Neural progenitor cell (in vitro differentiated cells): ENCODE results near the gene GGTLC2.
"Not testable (repeated sequence)": the region's sequence is repeated elsewhere in the genome, so short reads cannot be mapped to it uniquely, and the experiment has no call there.

Experiments used
- EZH2 ChIP-seq: fragments of 200-600 bp; sonication (generic); IDR thresholded peaks from 2 replicates; pipeline ENCODE4 v1.6.1; 2017; ENCODE audit warnings: antibody characterized with exemption, mild to moderate bottlenecking, moderate library complexity
- EZH2phosphoT487 ChIP-seq: fragments of 200-600 bp; sonication (generic); IDR thresholded peaks from 2 replicates; pipeline ENCODE4 v1.6.1; 2017; ENCODE audit warnings: antibody characterized with exemption
- TF ChIP-seq, protein P1 (sequence below): fragments of 200-600 bp; sonication (generic); IDR thresholded peaks from 2 replicates; pipeline ENCODE4 v1.5.1; 2017; ENCODE audit warnings: antibody characterized with exemption, mild to moderate bottlenecking

DNA sequence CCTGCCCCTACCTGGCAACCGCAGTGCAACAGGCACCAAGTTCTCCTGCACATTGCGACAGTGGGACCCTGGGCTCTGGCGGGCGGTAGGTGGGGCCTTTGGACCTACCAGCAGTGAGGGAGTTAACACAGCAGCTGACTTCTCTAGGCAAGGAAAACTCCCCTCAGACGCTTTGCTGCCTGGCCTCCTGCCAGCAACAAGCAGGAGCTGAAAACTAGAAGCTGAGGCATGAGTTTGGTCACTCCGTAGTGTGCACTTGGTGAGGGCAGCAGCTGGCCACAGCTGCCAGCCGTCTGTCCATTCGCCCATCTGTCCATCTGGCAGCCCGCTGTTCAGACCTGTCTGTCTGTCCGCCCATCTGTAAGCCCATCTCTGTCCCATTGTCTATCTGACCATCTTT, 7.2 kb downstream of the GGTLC2 start:
- TF ChIP-seq, protein P1, sequence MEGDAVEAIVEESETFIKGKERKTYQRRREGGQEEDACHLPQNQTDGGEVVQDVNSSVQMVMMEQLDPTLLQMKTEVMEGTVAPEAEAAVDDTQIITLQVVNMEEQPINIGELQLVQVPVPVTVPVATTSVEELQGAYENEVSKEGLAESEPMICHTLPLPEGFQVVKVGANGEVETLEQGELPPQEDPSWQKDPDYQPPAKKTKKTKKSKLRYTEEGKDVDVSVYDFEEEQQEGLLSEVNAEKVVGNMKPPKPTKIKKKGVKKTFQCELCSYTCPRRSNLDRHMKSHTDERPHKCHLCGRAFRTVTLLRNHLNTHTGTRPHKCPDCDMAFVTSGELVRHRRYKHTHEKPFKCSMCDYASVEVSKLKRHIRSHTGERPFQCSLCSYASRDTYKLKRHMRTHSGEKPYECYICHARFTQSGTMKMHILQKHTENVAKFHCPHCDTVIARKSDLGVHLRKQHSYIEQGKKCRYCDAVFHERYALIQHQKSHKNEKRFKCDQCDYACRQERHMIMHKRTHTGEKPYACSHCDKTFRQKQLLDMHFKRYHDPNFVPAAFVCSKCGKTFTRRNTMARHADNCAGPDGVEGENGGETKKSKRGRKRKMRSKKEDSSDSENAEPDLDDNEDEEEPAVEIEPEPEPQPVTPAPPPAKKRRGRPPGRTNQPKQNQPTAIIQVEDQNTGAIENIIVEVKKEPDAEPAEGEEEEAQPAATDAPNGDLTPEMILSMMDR = not testable (repeated sequence)
- TF ChIP-seq EZH2, EZH2phosphoT487: not testable (repeated sequence)
